Putamen (tissue), 1 donor: ENCODE results near the gene CASP1.

Source experiments
- DNase-seq: peaks from one replicate; pipeline ENCODE4 v3.0.0-alpha.2; 2016; ENCODE audit warnings: low spot score

CASP1 gene

GRCh38 chr11:104984808-104985207 lies 50.1 kb downstream of the CASP1 start:
- DNase-seq, result no peak

- no peak for DNase-seq
These were observed 55.1 kb downstream of the CASP1 start for GRCh38 chr11:104979839-104980238.
